WERI-Rb-1 (cell line): ENCODE measurements around the gene WDR44.

Source experiments
- DNase-seq: peaks from one replicate; pipeline ENCODE4 v3.0.0-alpha.2; 2020
- H3K27ac ChIP-seq: fragments of 250-450 bp; sonication (Bioruptor Pico); 2 replicates; pipeline ENCODE4 v1.5.1; 2020; ENCODE audit warnings: mild to moderate bottlenecking, moderate library complexity
- H3K27me3 ChIP-seq: fragments of 250-450 bp; sonication (Bioruptor Pico); 2 replicates; pipeline ENCODE4 v1.5.1; 2021; ENCODE audit warnings: mild to moderate bottlenecking, low read depth, moderate library complexity; ENCODE audit not compliant: insufficient read depth, severe bottlenecking
- H3K36me3 ChIP-seq: fragments of 250-450 bp; sonication (Bioruptor Pico); 2 replicates; pipeline ENCODE4 v1.5.1; 2020; ENCODE audit warnings: mild to moderate bottlenecking, moderate library complexity
- H3K4me3 ChIP-seq: 2 replicates; pipeline ENCODE4 v1.5.1; 2011; ENCODE audit warnings: low read depth, mild to moderate bottlenecking, control low read depth, low read length
- H3K9me3 ChIP-seq: fragments of 250-450 bp; sonication (Bioruptor Pico); 2 replicates; pipeline ENCODE4 v1.5.1; 2021; ENCODE audit warnings: mild to moderate bottlenecking, moderate library complexity; ENCODE audit not compliant: severe bottlenecking
- TF ChIP-seq, protein P1 (sequence below): IDR thresholded peaks from 2 replicates; pipeline ENCODE4 v1.5.1; 2011; ENCODE audit warnings: low read depth, mild to moderate bottlenecking, control low read depth, inconsistent platforms, low read length

The WDR44 gene

DNA sequence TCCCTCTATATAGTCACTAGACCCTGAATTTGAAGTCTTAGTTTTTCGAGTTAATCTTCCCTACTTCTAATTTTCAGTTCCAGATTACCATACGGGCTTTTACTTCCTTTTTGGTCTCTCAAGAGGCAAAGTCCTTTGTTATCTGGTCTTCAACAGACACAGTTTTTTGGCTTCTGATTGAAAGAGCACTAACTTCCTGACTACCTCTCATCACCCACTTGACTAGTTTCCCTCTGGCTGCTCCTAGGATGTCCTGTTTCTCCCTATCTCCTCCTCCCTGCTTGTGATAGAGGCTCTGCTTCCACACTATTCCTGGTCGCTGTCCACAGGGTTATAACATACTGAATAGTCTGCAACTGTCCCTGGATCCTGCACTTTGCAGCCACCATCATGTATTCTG is 16.7 kb upstream of the WDR44 start:
- DNase-seq: no peak
- H3K27ac ChIP-seq: no peak overlapping the region
- H3K36me3 ChIP-seq: no peaks in the 10 kb centered on the region
- no peak overlapping the region for H3K4me3 ChIP-seq
- TF ChIP-seq, protein P1, sequence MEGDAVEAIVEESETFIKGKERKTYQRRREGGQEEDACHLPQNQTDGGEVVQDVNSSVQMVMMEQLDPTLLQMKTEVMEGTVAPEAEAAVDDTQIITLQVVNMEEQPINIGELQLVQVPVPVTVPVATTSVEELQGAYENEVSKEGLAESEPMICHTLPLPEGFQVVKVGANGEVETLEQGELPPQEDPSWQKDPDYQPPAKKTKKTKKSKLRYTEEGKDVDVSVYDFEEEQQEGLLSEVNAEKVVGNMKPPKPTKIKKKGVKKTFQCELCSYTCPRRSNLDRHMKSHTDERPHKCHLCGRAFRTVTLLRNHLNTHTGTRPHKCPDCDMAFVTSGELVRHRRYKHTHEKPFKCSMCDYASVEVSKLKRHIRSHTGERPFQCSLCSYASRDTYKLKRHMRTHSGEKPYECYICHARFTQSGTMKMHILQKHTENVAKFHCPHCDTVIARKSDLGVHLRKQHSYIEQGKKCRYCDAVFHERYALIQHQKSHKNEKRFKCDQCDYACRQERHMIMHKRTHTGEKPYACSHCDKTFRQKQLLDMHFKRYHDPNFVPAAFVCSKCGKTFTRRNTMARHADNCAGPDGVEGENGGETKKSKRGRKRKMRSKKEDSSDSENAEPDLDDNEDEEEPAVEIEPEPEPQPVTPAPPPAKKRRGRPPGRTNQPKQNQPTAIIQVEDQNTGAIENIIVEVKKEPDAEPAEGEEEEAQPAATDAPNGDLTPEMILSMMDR: no peak
- peaks cover 66% of the 10 kb centered on the region for H3K27me3 ChIP-seq
- no peaks in the 10 kb centered on the region for H3K9me3 ChIP-seq

DNA sequence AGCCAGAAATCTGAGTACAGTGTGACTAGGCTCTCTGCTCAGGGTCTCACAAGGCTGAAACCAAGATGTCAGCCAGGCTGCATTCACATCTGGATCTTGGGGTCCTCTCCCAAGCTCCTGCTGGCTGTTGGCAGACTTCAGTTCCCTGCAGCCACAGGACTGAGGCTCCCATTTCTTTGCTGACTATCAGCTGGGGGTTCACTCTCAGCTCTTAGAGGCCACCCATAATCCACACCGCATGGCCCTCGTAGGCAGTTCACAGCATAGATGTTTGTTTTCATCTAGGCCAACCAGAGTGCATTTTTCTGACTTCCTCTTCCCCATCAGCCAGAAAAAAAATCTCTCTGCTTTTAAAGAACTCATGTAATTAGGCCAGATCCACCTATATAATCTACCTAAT is 8.2 kb upstream of the WDR44 start:
- peaks cover 19% of the 10 kb centered on the region for H3K27me3 ChIP-seq
- no peak for DNase-seq
- no peak overlapping the region for H3K4me3 ChIP-seq
- TF ChIP-seq, protein P1: no peak
- no peak overlapping the region for H3K27ac ChIP-seq
- peaks cover 2% of the 10 kb centered on the region for H3K9me3 ChIP-seq
- H3K36me3 ChIP-seq: no peaks in the 10 kb centered on the region

DNA sequence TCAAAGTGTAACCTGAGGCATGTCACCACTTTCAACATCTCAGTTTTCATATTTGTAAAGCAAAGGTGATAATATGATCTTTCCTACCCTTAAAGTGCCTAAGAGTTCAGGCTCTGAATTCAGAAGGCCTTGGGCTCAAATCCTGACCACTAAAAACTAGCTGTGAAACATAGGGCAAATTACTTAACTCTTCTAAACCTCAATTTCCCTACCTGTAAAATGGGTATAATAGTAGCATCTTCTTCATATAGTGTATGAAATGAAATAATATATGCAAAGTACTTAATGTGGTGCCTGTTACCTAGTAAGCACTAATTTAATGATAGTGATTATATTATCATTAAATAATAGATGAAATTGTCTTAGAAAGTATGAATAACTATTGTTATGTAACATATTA is 7.0 kb upstream of the WDR44 start:
- TF ChIP-seq, protein P1: no peak
- Histone ChIP-seq H3K27me3 (peaks cover 12% of the 10 kb centered on the region), H3K4me3 (no peak overlapping the region), H3K9me3 (peaks cover 2% of the 10 kb centered on the region), H3K27ac (no peak overlapping the region), H3K36me3 (no peaks in the 10 kb centered on the region)
- DNase-seq: no peak

DNA sequence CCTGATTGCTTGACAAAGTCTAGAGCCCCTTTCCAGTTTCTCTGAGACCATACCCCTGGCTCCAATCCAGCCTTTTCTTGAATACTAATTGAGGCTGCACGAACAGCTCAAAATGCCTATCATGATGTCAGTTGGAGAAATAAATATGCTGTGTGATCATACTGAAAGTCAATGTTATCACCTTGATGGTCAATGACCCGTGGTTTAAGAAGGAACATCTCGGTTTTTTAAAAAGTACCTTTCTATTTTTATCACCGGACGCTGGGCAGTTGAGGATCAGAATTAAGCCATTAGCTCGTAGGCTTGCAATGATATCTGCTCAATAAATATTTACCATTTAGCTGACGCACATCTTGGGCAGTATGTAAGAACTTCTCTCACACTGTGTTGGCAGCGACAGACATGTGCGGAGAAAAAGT is 852 bp upstream of the WDR44 start:
- TF ChIP-seq, protein P1: no peak
- H3K4me3 ChIP-seq: peak overlapping the region; percentile 72
- no peaks in the 10 kb centered on the region for H3K36me3 ChIP-seq
- no peak for DNase-seq
- peak overlapping the region; percentile 54 for H3K27ac ChIP-seq
- H3K27me3 ChIP-seq: peaks cover 2% of the 10 kb centered on the region
- H3K9me3 ChIP-seq: no peaks in the 10 kb centered on the region

DNA sequence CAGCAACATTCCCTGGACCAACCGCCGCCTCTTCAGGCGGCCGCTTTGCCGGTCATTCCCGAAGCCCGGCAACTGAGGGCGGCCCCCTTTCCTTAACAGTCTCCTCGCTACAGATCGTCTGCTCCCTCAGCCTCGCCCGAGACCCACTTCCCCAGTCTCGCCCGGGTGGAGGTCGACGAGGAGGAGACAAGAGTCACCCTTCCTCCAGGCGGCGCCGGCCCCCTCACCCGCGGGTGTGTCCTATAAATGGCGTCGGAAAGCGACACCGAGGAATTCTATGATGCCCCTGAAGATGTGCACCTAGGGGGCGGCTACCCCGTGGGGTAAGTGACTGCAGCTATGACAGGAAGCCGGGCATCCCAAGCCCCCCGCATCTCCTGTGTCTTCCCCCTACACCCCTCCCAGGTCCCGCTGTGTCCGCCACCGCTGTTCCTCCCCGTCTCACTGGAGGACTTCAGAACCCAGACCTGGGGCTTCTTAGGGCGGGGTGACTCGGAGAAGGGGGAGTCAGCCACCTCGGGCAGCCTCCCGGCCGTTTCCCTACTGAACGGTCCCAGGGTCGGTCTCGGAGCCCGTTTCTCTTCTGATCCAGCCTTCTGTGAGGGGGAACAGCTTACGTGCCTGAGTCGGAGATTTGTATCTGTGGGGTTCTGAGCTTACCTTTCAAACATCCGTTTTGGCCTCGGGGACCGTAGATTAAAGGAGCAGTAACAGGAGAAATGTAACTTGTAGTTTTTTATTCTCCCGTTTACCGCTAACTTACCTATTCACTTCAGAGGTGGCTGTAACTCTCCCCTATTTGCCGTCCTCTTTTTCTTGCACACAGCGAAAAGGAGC is 570 bp downstream of the WDR44 start:
- DNase-seq: peak; percentile 53
- peak overlapping the region; percentile 78 for H3K4me3 ChIP-seq
- H3K36me3 ChIP-seq: no peaks in the 10 kb centered on the region
- H3K27ac ChIP-seq: peak overlapping the region; percentile 81
- peaks cover 2% of the 10 kb centered on the region for H3K27me3 ChIP-seq
- TF ChIP-seq, protein P1: no peak
- no peaks in the 10 kb centered on the region for H3K9me3 ChIP-seq
